ENCODE data around the gene SMC1B. TPM values are rescaled to one million over a fixed set of nuclear protein-coding genes. Genes with fewer than 3 reads are reported as not detected.

Gene SMC1B
- total RNA-seq, 2 experiments from 2014 or later: 0.08 TPM; not detected in 1

DNA sequence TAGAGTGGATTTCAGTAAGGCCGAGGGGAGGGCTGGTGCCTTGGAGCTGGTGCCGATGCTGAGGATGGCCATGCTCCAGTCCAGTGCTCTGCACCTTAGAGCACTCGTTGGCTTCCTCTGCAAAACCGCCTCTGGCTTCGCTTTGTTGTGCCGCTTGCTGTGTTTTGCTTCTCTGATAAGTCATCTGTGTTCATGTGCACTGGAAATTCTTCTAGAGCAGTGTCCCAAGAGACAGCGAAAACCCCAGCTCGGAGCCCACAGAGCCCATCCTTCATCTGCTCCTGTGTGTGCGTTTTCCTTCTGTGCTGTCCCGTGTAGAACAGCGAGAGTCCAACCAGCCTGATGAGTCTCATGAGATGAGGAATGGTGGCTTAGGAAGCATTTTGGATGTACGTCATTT, 91.6 kb downstream of the SMC1B start:
- peaks cover 39% of the 10 kb centered on the region; the same call in 1 of the 2 replicates for H3K79me2 ChIP-seq (ENCODE audit: insufficient read depth, low read depth, low read length)
- ChIA-PET CTCF (ENCODE audit: unreplicated experiment) (no interaction called here), POLR2A (no interaction called here)
- H3K4me3 ChIP-seq (ENCODE audit: low read depth, low read length, poor library complexity, severe bottlenecking): no peak overlapping the region
- TF ChIP-seq EZH2phosphoT487 (IDR thresholded peaks at IDR 0.05; ENCODE audit: borderline replicate concordance, low read depth, low read length): no peak
- TF ChIP-seq CTCF (conservative IDR thresholded peaks at IDR 0.05; ENCODE audit: low read length): no peak
- BruUV-seq (replicated peaks): no TSS peak
- H3K9me2 ChIP-seq (ENCODE audit: insufficient read depth, low read length): no peaks in the 10 kb centered on the region
- peaks cover 20% of the 10 kb centered on the region for H3K4me1 ChIP-seq (ENCODE audit: insufficient read depth, low read length, poor library complexity, severe bottlenecking)
- no peaks in the 10 kb centered on the region for H3K9me3 ChIP-seq (ENCODE audit: low read length)
- intact Hi-C loops (cut with micrococcal nuclease; ENCODE audit: unreplicated experiment): no loop called here
- H4K20me1 ChIP-seq (ENCODE audit: insufficient read depth, low read length): peaks cover 9% of the 10 kb centered on the region
- no peak overlapping the region for H3K27ac ChIP-seq (ENCODE audit: low read depth, low read length, poor library complexity, severe bottlenecking)
- no peak overlapping the region for H2AFZ ChIP-seq (ENCODE audit: low read length)
- H3K36me3 ChIP-seq (ENCODE audit: insufficient read depth, low read length): peaks cover 42% of the 10 kb centered on the region
- H3K4me2 ChIP-seq (ENCODE audit: low read length): no peak overlapping the region
- no peak for DNase-seq (ENCODE audit: low spot score)

GRCh38 chr22:45320357-45320976, 92.9 kb downstream of the SMC1B start:
- BruUV-seq (replicated peaks): no TSS peak
- peaks cover 39% of the 10 kb centered on the region; the same call in 1 of the 2 replicates for H3K79me2 ChIP-seq (ENCODE audit: insufficient read depth, low read depth, low read length)
- ChIA-PET POLR2A (no interaction called here), CTCF (ENCODE audit: unreplicated experiment) (no interaction called here)
- H3K4me3 ChIP-seq (ENCODE audit: low read depth, low read length, poor library complexity, severe bottlenecking): no peak overlapping the region
- no peaks in the 10 kb centered on the region for H3K9me3 ChIP-seq (ENCODE audit: low read length)
- peaks cover 33% of the 10 kb centered on the region for H3K36me3 ChIP-seq (ENCODE audit: insufficient read depth, low read length)
- H4K20me1 ChIP-seq (ENCODE audit: insufficient read depth, low read length): peaks cover 9% of the 10 kb centered on the region
- H3K4me2 ChIP-seq (ENCODE audit: low read length): no peak overlapping the region
- no peak overlapping the region for H3K27ac ChIP-seq (ENCODE audit: low read depth, low read length, poor library complexity, severe bottlenecking)
- no peak for DNase-seq (ENCODE audit: low spot score)
- H2AFZ ChIP-seq (ENCODE audit: low read length): no peak overlapping the region
- TF ChIP-seq CTCF (conservative IDR thresholded peaks at IDR 0.05; ENCODE audit: low read length) (no peak), EZH2phosphoT487 (IDR thresholded peaks at IDR 0.05; ENCODE audit: borderline replicate concordance, low read depth, low read length) (no peak)
- H3K9me2 ChIP-seq (ENCODE audit: insufficient read depth, low read length): no peaks in the 10 kb centered on the region
- intact Hi-C loops (cut with micrococcal nuclease; ENCODE audit: unreplicated experiment): no loop called here
- peaks cover 20% of the 10 kb centered on the region for H3K4me1 ChIP-seq (ENCODE audit: insufficient read depth, low read length, poor library complexity, severe bottlenecking)

DNA sequence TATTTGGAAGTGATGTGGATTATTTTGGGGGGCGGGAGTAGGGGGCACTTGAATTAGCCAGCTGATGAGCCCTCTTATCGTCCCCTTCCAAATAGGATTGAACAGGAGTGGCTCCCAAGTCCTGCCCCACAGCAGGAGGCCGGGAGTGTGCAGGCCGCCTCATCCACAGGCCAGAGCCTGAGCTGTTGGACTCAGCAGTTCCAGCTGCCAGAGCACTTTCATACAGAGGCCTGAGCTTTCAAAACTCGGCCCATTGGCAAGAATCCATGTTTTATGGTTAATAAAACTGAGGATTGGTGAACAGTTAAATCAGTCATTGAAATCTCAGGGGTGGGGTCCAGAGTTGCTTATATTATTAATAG, 94.1 kb downstream of the SMC1B start:
- no TSS peak for BruUV-seq (replicated peaks)
- TF ChIP-seq EZH2phosphoT487 (IDR thresholded peaks at IDR 0.05; ENCODE audit: borderline replicate concordance, low read depth, low read length): no peak
- TF ChIP-seq CTCF (conservative IDR thresholded peaks at IDR 0.05; ENCODE audit: low read length): no peak
- no peaks in the 10 kb centered on the region for H3K9me3 ChIP-seq (ENCODE audit: low read length)
- no peak for DNase-seq (ENCODE audit: low spot score)
- no peak overlapping the region for H3K27ac ChIP-seq (ENCODE audit: low read depth, low read length, poor library complexity, severe bottlenecking)
- peak overlapping the region; percentile 67 for H3K4me2 ChIP-seq (ENCODE audit: low read length)
- POLR2A ChIA-PET: interaction anchor here (0.5 kb wide), 1 partner anchor 210 kb away, joined by 5 read pairs; no protein-coding TSS in a partner anchor
- H3K79me2 ChIP-seq (ENCODE audit: insufficient read depth, low read depth, low read length): peaks cover 43% of the 10 kb centered on the region; the same call in 1 of the 2 replicates
- peaks cover 22% of the 10 kb centered on the region for H3K36me3 ChIP-seq (ENCODE audit: insufficient read depth, low read length)
- H4K20me1 ChIP-seq (ENCODE audit: insufficient read depth, low read length): peaks cover 17% of the 10 kb centered on the region
- H3K4me3 ChIP-seq (ENCODE audit: low read depth, low read length, poor library complexity, severe bottlenecking): no peak overlapping the region
- no peak overlapping the region for H2AFZ ChIP-seq (ENCODE audit: low read length)
- CTCF ChIA-PET (ENCODE audit: unreplicated experiment): no interaction called here
- peaks cover 20% of the 10 kb centered on the region for H3K4me1 ChIP-seq (ENCODE audit: insufficient read depth, low read length, poor library complexity, severe bottlenecking)
- no peaks in the 10 kb centered on the region for H3K9me2 ChIP-seq (ENCODE audit: insufficient read depth, low read length)
- intact Hi-C loops (cut with micrococcal nuclease; ENCODE audit: unreplicated experiment): no loop called here
